GM12878 (cell line): ENCODE results near the gene BPIFB3.

Experiments used
- EGR1 ChIP-seq, 2 experiments: IDR thresholded peaks; 1 replicate in 1 of 2; 2 replicates in 1 of 2; pipeline ENCODE4 v1.6.1; 2011 to 2012; ENCODE audit warnings: low read depth in 2 of 2, low read length in 2 of 2, borderline replicate concordance in 1 of 2, mild to moderate bottlenecking in 1 of 2, moderate library complexity in 1 of 2
- JUNB ChIP-seq: IDR thresholded peaks from 2 replicates; pipeline ENCODE4 v1.6.1; 2016; ENCODE audit warnings: antibody characterized with exemption, mild to moderate bottlenecking

GRCh38 chr20:33022289-33022688 is 31.4 kb upstream of the BPIFB3 start:
- TF ChIP-seq JUNB = no peak
- no peak for TF ChIP-seq EGR1 (IDR thresholded peaks at IDR 0.05; ENCODE audit: borderline replicate concordance in 1 of 2, low read depth in 2 of 2, low read length in 2 of 2)
